Hindlimb muscle (tissue), 1 donor: ENCODE results near the gene PRRX2. TPM values are rescaled to one million over a fixed set of nuclear protein-coding genes. Genes with fewer than 3 reads are reported as not detected.
"Not testable (repeated sequence)": the region's sequence is repeated elsewhere in the genome, so short reads cannot be mapped to it uniquely, and the experiment has no call there.

Experiments used
- DNase-seq: peaks from one replicate; pipeline ENCODE4 v3.0.0-alpha.2; 2013
- polyA plus RNA-seq: library from polyadenylated mRNA; unstranded; fragments of 120-200 nt; gene quantifications from one replicate; pipeline ENCODE4 v1.2.1, GENCODE V29; 2013; ENCODE audit not compliant: insufficient read length

PRRX2 gene
- polyA plus RNA-seq, 1 donor = 2.9 TPM

GRCh38 chr9:129737479-129738274 is 72.2 kb downstream of the PRRX2 start:
- peak; percentile 87 for DNase-seq

GRCh38 chr9:129739432-129739831 is 74.0 kb downstream of the PRRX2 start:
- DNase-seq = no peak

GRCh38 chr9:129740174-129740573 is 74.7 kb downstream of the PRRX2 start:
- no peak for DNase-seq

GRCh38 chr9:129740666-129741464 is 75.4 kb downstream of the PRRX2 start:
- no peak for DNase-seq

- no peak for DNase-seq
These were observed 79.8 kb downstream of the PRRX2 start for GRCh38 chr9:129745200-129745599.

- no peak for DNase-seq
These were observed 80.8 kb downstream of the PRRX2 start for GRCh38 chr9:129746092-129746777.

GRCh38 chr9:129748249-129748648 is 82.8 kb downstream of the PRRX2 start:
- no peak for DNase-seq

GRCh38 chr9:129749052-129749451 is 83.6 kb downstream of the PRRX2 start:
- not testable (repeated sequence) for DNase-seq

GRCh38 chr9:129749575-129749974 is 84.1 kb downstream of the PRRX2 start:
- no peak for DNase-seq

GRCh38 chr9:129750013-129750638 is 84.7 kb downstream of the PRRX2 start:
- no peak for DNase-seq

- DNase-seq = no peak
These were observed 86.7 kb downstream of the PRRX2 start for GRCh38 chr9:129751841-129752801.

GRCh38 chr9:129752900-129753729 is 87.7 kb downstream of the PRRX2 start, which contains the start of gene PTGES:
Gene PTGES, minus strand, starts transcription at chr9:129753042. Its CDS starts 30 bp downstream, at chr9:129753012.
- peak; percentile 82 for DNase-seq

- DNase-seq = no peak
These were observed 89.7 kb downstream of the PRRX2 start for GRCh38 chr9:129755151-129755550.

- no peak for DNase-seq
These were observed 90.7 kb downstream of the PRRX2 start for GRCh38 chr9:129756191-129756590.

- no peak for DNase-seq
These were observed 91.6 kb downstream of the PRRX2 start for GRCh38 chr9:129757045-129757444.

- no peak for DNase-seq
These were observed 93.9 kb downstream of the PRRX2 start for GRCh38 chr9:129759319-129759718.

- no peak for DNase-seq
These were observed 94.5 kb downstream of the PRRX2 start for GRCh38 chr9:129759804-129760502.

GRCh38 chr9:129760784-129761183 is 95.3 kb downstream of the PRRX2 start:
- not testable (repeated sequence) for DNase-seq

GRCh38 chr9:129761293-129761900 is 96.0 kb downstream of the PRRX2 start:
- DNase-seq = peak; percentile 63
